ENCODE results near the gene STRN4.

The STRN4 gene

GRCh38 chr19:46753420-46754155, 7.3 kb upstream of the STRN4 start:
- peak; percentile 48 for TF ChIP-seq CTCF (conservative IDR thresholded peaks at IDR 0.05; ENCODE audit: low read length)

GRCh38 chr19:46748325-46749109, 2.3 kb upstream of the STRN4 start:
- peak; percentile 81 for TF ChIP-seq CTCF (conservative IDR thresholded peaks at IDR 0.05; ENCODE audit: low read length)
- peak; percentile 61 for DNase-seq (ENCODE audit: low read depth)
- no peak overlapping the region for H3K4me3 ChIP-seq (ENCODE audit: low read length)

More at GRCh38 chr19:46753420-46754155, 7.3 kb upstream of the STRN4 start:
- H3K4me3 ChIP-seq (ENCODE audit: low read length): no peak overlapping the region
- no peak for DNase-seq (ENCODE audit: low read depth)

- no peak for DNase-seq (ENCODE audit: low read depth)
- no peak for TF ChIP-seq CTCF (conservative IDR thresholded peaks at IDR 0.05; ENCODE audit: low read length)
Observed at GRCh38 chr19:46745521-46746280, 549 bp downstream of the STRN4 start, which contains the start of gene FKRP. FKRP (plus strand) TSS chr19:46746057; CDS start chr19:46755451, 9,394 bp downstream.

GRCh38 chr19:46745030-46745429, 1.2 kb downstream of the STRN4 start:
- no peak for DNase-seq (ENCODE audit: low read depth)
- H3K4me3 ChIP-seq (ENCODE audit: low read length): peak overlapping the region; percentile 93
- TF ChIP-seq CTCF (conservative IDR thresholded peaks at IDR 0.05; ENCODE audit: low read length): no peak

More at GRCh38 chr19:46745521-46746280, 549 bp downstream of the STRN4 start, which contains the start of gene FKRP:
- peak within 1 kb of the TSS; percentile 93 for H3K4me3 ChIP-seq (ENCODE audit: low read length)

- no peak for DNase-seq (ENCODE audit: low read depth)
- H3K4me3 ChIP-seq (ENCODE audit: low read length): peak overlapping the region; percentile 93
- TF ChIP-seq CTCF (conservative IDR thresholded peaks at IDR 0.05; ENCODE audit: low read length): no peak
Observed at GRCh38 chr19:46744005-46744691, 2.1 kb downstream of the STRN4 start.

- no peak overlapping the region for H3K4me3 ChIP-seq (ENCODE audit: low read length)
- no peak for TF ChIP-seq CTCF (conservative IDR thresholded peaks at IDR 0.05; ENCODE audit: low read length)
- DNase-seq (ENCODE audit: low read depth): no peak
Observed at GRCh38 chr19:46742926-46743480, 3.2 kb downstream of the STRN4 start.
